GM12864 (cell line): ENCODE measurements around the gene MYO7A.

Experiments used
- DNase-seq: peaks from one replicate; pipeline ENCODE4 v3.0.0-alpha.2; 2011; ENCODE audit warnings: low read depth
- H3K4me3 ChIP-seq: 2 replicates; pipeline ENCODE4 v1.5.1; 2011; ENCODE audit warnings: mild to moderate bottlenecking, low read depth, low read length, control low read depth
- TF ChIP-seq, protein P1 (sequence below): IDR thresholded peaks from 2 replicates; pipeline ENCODE4 v1.5.1; 2011; ENCODE audit warnings: low read depth, mild to moderate bottlenecking, moderate library complexity, low read length, control low read depth, inconsistent platforms; ENCODE audit errors: missing control alignments

MYO7A gene

DNA sequence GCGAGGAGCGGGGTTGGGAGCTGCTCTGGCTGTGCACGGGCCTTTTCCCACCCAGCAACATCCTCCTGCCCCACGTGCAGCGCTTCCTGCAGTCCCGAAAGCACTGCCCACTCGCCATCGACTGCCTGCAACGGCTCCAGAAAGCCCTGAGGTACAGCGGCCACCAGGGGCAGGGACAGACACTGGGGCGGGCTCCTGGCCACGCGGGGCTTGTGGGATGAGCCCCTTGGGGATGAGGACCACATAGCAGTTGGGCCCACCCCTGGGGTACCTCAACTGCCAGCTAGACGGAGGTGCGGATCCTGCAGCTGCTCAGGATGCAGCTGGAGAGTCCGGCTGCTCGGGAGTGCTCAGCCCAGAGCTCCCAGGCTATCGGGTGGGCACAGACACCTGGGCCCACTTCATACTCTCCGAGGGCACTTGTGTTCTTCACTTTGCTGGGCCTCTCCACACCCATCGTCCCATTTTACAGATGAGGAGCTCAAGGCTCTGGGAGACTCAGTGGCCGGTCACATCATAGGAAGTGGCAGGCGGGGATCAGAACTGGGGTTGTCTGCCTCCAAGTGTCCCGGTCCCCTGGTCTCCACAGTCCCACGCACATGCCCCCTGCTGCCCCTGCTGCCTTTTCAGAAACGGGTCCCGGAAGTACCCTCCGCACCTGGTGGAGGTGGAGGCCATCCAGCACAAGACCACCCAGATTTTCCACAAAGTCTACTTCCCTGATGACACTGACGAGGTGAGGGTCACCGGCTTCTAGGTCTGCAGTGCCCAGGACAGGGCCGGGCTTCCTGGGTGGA lies 77.6 kb downstream of the MYO7A start:
- DNase-seq = no peak
- TF ChIP-seq, protein P1, sequence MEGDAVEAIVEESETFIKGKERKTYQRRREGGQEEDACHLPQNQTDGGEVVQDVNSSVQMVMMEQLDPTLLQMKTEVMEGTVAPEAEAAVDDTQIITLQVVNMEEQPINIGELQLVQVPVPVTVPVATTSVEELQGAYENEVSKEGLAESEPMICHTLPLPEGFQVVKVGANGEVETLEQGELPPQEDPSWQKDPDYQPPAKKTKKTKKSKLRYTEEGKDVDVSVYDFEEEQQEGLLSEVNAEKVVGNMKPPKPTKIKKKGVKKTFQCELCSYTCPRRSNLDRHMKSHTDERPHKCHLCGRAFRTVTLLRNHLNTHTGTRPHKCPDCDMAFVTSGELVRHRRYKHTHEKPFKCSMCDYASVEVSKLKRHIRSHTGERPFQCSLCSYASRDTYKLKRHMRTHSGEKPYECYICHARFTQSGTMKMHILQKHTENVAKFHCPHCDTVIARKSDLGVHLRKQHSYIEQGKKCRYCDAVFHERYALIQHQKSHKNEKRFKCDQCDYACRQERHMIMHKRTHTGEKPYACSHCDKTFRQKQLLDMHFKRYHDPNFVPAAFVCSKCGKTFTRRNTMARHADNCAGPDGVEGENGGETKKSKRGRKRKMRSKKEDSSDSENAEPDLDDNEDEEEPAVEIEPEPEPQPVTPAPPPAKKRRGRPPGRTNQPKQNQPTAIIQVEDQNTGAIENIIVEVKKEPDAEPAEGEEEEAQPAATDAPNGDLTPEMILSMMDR = no peak
- no peak overlapping the region for H3K4me3 ChIP-seq

DNA sequence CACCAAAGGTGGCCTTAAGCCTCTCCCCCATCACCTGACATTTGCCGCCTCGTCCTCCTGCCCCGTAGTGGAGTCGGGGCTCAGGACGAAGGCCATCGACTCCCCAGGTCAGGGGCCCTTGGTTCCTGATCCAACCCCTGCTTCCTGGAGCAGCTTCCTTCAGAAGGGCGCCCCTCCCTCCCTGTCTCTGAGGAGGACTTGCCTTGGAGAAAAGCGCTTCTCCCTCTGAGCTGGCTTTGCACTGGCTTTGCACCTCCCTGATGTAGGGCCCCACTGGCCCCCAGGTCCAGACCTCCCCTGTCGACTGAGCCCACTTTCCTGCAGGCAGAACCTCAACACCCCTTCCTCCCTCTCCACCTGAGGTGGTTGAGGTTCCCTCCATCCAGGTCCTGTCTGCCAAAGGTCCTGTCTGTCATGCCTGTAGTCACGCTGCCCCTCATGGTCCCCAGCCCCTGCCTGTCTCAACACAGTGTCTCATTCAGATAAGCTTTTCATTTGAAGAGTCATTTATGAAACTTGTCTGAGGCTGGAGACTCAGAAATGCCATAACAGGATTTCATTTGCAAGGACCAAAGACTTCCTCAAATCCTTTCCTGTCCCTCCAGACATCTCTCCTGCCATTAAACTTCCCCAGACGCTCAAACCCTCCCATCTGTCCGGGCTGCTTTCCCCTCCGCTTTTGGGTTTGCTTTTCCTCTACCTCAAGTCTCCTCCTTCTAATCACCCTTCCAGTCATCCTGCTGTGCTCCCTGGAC lies 78.4 kb downstream of the MYO7A start:
- DNase-seq = no peak
- H3K4me3 ChIP-seq = no peak overlapping the region
- TF ChIP-seq, protein P1 = no peak

DNA sequence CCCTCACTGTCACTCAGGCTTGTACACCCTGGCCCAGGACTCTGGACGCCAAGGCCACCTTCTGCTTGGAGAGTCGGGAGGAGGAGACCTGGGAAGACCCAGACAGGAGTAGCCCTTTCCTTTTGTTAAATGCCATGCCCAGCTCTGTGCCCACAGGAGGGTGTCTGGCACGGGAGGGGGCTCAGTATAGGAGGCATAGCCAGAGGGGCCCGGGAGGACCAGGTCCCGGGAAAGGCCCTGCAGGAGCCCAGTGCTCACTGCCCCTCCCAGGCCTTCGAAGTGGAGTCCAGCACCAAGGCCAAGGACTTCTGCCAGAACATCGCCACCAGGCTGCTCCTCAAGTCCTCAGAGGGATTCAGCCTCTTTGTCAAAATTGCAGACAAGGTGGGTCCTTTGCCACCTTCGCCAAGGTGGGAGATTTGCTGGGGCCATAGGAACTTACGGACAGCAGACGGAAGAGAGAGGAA lies 79.0 kb downstream of the MYO7A start:
- DNase-seq = no peak
- TF ChIP-seq, protein P1 = no peak
- no peak overlapping the region for H3K4me3 ChIP-seq

DNA sequence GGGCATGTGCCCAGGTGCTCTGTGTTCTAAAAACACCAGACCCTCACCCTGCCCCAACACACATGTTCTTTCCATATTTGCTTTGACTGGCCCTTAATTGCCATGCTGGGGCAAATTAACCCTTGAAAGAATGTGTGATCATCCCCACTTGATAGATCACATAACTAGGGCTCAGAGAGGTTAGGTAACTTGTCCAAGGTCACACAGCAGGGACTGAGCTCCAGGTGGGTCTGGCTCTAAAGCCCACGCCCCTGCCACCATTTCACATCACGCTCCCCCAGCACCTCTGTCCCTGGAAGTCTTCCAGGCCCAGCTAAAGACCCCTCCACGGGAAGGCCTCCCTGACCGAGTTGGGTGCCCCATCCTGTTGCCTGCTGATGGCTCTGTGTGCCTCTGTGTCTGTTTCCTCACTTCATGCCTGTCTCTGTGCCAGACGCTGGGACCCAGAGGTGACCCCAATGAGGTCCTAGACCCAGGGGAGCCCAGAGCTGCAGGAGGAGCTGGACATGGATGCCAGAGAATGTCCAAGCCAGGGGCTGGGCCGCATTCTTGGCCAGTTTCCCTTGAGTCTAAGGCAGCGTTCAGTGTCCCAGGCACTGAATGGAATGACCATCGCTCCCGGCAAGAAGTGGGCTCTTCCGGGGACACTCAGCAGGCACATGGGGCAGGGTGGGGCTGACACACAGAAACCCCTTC lies 79.7 kb downstream of the MYO7A start:
- DNase-seq = no peak
- TF ChIP-seq, protein P1 = no peak
- no peak overlapping the region for H3K4me3 ChIP-seq

DNA sequence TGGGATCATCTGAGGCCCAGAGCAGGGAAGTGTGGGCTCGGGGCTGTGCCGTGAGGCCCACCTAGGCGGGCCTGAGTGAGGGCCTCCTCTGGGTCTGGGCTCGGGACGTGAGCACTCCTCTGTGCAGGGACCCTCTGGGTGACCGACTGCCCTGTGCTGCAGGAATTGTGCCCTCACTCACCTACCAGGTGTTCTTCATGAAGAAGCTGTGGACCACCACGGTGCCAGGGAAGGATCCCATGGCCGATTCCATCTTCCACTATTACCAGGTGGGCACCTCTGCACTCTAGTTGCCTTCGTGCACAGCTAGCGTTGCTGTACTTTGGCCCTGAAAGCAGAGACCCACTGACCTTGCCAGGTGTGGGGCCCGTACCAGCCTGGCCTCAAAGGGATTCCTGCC lies 80.5 kb downstream of the MYO7A start:
- no peak overlapping the region for H3K4me3 ChIP-seq
- TF ChIP-seq, protein P1 = no peak
- DNase-seq = no peak

DNA sequence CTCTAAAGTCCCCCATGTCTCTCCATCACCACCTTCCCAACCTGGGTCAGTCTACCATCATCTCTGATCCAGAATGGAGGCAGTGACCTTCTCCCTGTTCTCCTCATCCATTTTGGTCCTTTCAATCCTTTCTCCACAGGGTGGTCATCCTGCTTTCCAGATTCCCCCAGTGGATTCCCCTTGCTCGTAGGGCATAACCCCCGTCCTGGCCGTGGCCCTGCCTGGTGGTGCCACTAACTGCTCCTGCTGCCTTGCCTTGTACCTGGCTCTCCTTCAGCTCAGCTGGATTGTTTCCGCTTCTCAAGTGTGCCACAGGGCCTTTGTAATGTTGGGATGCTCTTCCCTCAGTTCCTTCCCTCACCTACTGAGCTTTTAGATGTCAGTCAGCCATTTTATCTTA lies 81.6 kb downstream of the MYO7A start:
- TF ChIP-seq, protein P1 = no peak
- DNase-seq = no peak
- no peak overlapping the region for H3K4me3 ChIP-seq
